GM21390 (cell line): Measurements from ENCODE around the gene IGSF10.

Experiments
- ATAC-seq: cut with Tn5 transposase; IDR thresholded peaks from one replicate; pipeline ENCODE4 v1.9.1; 2021; ENCODE audit not compliant: unreplicated experiment

Gene IGSF10

GRCh38 chr3:151425627-151426340 is 35.1 kb downstream of the IGSF10 start:
- peak; percentile 33 for ATAC-seq

GRCh38 chr3:151423091-151423490 is 37.8 kb downstream of the IGSF10 start:
- ATAC-seq, result no peak

GRCh38 chr3:151421938-151422337 is 38.9 kb downstream of the IGSF10 start:
- no peak for ATAC-seq

- ATAC-seq, result no peak
Measured at GRCh38 chr3:151419806-151420205, 41.1 kb downstream of the IGSF10 start.

DNA sequence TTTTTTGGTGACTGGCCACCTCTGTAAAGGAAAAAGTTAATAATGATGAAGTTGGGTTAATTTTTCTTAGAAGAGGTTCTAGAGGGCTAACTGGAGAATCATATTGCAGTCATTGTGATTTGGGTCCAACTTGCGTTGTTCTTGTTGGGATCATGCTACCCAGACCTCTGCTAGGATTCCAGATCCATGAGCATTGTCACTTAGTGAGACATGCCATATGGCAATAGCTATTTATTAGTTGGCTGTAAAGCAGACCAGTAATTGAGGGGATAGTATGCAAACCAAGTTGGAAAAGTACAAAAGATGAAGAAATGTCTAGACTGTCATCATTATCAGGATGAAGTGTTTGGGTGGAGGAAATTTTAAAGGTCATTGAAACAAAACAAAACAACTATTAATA is 45.6 kb downstream of the IGSF10 start:
- no peak for ATAC-seq

DNA sequence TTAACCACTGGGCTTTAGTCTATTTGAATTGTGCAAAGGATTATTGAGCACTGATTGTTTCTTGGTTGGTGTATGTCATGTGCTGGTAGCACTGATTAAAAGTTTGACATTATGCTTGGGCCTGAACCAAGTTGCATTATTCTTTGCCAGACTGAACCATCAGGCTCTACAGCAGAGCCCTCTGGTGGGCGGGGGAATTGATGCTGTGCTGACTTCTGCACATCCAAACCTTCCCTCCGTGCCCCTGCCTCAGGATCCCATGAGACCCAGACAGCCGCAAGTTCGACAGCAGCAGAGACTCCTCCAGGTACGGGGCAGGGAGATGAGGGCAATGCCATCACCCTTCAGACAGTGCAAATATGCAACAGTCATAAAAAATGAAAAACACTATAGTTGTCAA is 47.9 kb downstream of the IGSF10 start:
- no peak for ATAC-seq
